NCI-H146 treated with DMSO at 0.1 percent for 48 hours (cell line): ENCODE results near the gene IL22.

Experiments
- DNase-seq: peaks from one replicate; lab custom pipeline; 2025; ENCODE audit not compliant: unreplicated experiment; lab: John Stamatoyannopoulos, UW

Gene IL22

GRCh38 chr12:68253504-68253903, at the start of gene IL22:
Gene IL22, minus strand, starts transcription at chr12:68253604. Its CDS starts 156 bp downstream, at chr12:68253448.
- no peak for DNase-seq

GRCh38 chr12:68297929-68298328, 44.5 kb upstream of the IL22 start:
- no peak for DNase-seq

- DNase-seq: no peak
Measured at GRCh38 chr12:68294251-68294650, 40.8 kb upstream of the IL22 start.

- DNase-seq: no peak
Measured at GRCh38 chr12:68293347-68293746, 39.9 kb upstream of the IL22 start.

- no peak for DNase-seq
Measured at GRCh38 chr12:68292151-68292943, 38.9 kb upstream of the IL22 start.

- DNase-seq: no peak
Measured at GRCh38 chr12:68291396-68292036, 38.1 kb upstream of the IL22 start.

GRCh38 chr12:68290126-68290525, 36.7 kb upstream of the IL22 start:
- no peak for DNase-seq

GRCh38 chr12:68287106-68287505, 33.7 kb upstream of the IL22 start:
- DNase-seq: no peak

- DNase-seq: no peak
Measured at GRCh38 chr12:68286396-68286795, 33.0 kb upstream of the IL22 start.

GRCh38 chr12:68285541-68285940, 32.1 kb upstream of the IL22 start:
- DNase-seq: no peak

- DNase-seq: no peak
Measured at GRCh38 chr12:68281322-68282077, 28.1 kb upstream of the IL22 start.

- no peak for DNase-seq
Measured at GRCh38 chr12:68280240-68280639, 26.8 kb upstream of the IL22 start.

- no peak for DNase-seq
Measured at GRCh38 chr12:68279227-68280054, 26.0 kb upstream of the IL22 start.

- DNase-seq: no peak
Measured at GRCh38 chr12:68276402-68276930, 23.1 kb upstream of the IL22 start.

- no peak for DNase-seq
Measured at GRCh38 chr12:68272732-68273131, 19.3 kb upstream of the IL22 start.

GRCh38 chr12:68271346-68271745, 17.9 kb upstream of the IL22 start:
- DNase-seq: no peak

GRCh38 chr12:68270358-68270757, 17.0 kb upstream of the IL22 start:
- no peak for DNase-seq

- DNase-seq: no peak
Measured at GRCh38 chr12:68269779-68270178, 16.4 kb upstream of the IL22 start.

- no peak for DNase-seq
Measured at GRCh38 chr12:68268967-68269366, 15.6 kb upstream of the IL22 start.

GRCh38 chr12:68267892-68268396, 14.5 kb upstream of the IL22 start:
- DNase-seq: no peak

GRCh38 chr12:68264857-68265256, 11.5 kb upstream of the IL22 start:
- DNase-seq: no peak
